Erythroblast (primary cell): ENCODE measurements around the gene GBE1.

ENCODE experiments used
- GATA1 ChIP-seq: IDR thresholded peaks from 2 replicates; pipeline ENCODE4 v1.6.1; 2011; ENCODE audit warnings: low read depth, mild to moderate bottlenecking, control low read depth, low read length, moderate library complexity
- POLR2A ChIP-seq: IDR thresholded peaks from 2 replicates; pipeline ENCODE4 v1.6.1; 2011; ENCODE audit warnings: mild to moderate bottlenecking, low read length

- TF ChIP-seq POLR2A (no peak), GATA1 (no peak)
Measured at GRCh38 chr3:81735334-81735733, 26.1 kb downstream of the GBE1 start.
